ENCODE data around the gene CDH4. TPM values are rescaled to one million over a fixed set of nuclear protein-coding genes. Genes with fewer than 3 reads are reported as not detected.
"Not testable (repeated sequence)": the region's sequence is repeated elsewhere in the genome, so short reads cannot be mapped to it uniquely, and the experiment has no call there.

The CDH4 gene
- total RNA-seq, 6 donors from 2014 or later: 0.20 to 1.0 (median 0.40) TPM; not detected in 1

GRCh38 chr20:61969806-61970205, 717.7 kb downstream of the CDH4 start:
- Histone ChIP-seq H3K27me3 (peaks cover 0 to 17% (median 5%) of the 10 kb centered on the region in 4 donors), H3K9me3 (no peaks in the 10 kb centered on the region), H3K4me3 (no peak overlapping the region), H3K4me1 (peaks cover 0 to 10% (median 2%) of the 10 kb centered on the region in 4 donors), H3K27ac (no peak overlapping the region), H3K36me3 (peaks cover 9 to 30% (median 24%) of the 10 kb centered on the region in 4 donors)
- ATAC-seq (ENCODE audit: low FRiP score in 2 of 2) (no peak), DNase-seq (no peak)
- WGBS, 2 donors: 88 to 98% methylated on average over 5 to 6 of the region's 27 CpGs
- TF ChIP-seq POLR2A (IDR thresholded peaks at IDR 0.05): no peak
- no peak for TF ChIP-seq EP300 (IDR thresholded peaks at IDR 0.05)
- no peak for TF ChIP-seq POLR2AphosphoS5 (IDR thresholded peaks at IDR 0.05)
- TF ChIP-seq CTCF (IDR thresholded peaks at IDR 0.05): no peak

DNA sequence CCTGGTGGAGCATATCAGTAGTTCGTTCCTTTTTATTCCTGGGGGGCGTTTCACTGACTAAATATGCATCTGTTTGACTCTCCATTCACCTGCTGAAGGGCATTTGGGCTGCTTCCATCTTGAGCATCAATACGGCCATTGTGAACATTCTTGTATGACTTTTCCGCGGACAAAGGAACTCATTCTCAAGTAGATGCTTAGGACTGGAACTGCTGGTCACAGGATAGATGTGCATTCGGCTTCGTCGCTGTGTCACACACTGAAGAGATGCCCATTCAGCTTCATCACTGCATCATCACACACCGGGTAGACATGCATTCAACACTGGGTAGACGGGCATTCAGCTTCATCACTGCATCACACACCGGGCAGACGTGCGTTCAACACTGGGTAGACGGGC, 718.3 kb downstream of the CDH4 start:
- Histone ChIP-seq H3K4me3 (no peak overlapping the region), H3K27ac (no peak overlapping the region), H3K4me1 (peaks cover 0 to 8% (median 2%) of the 10 kb centered on the region in 4 donors), H3K36me3 (peaks cover 9 to 31% (median 25%) of the 10 kb centered on the region in 4 donors), H3K27me3 (peaks cover 0 to 11% (median 2%) of the 10 kb centered on the region in 4 donors), H3K9me3 (no peaks in the 10 kb centered on the region)
- no peak for TF ChIP-seq POLR2AphosphoS5 (IDR thresholded peaks at IDR 0.05)
- TF ChIP-seq EP300 (IDR thresholded peaks at IDR 0.05): no peak
- no peak for TF ChIP-seq CTCF (IDR thresholded peaks at IDR 0.05)
- no peak for TF ChIP-seq POLR2A (IDR thresholded peaks at IDR 0.05)
- no peak for ATAC-seq (ENCODE audit: low FRiP score in 2 of 2)
- no peak for DNase-seq
- WGBS, 2 donors: 92 to 93% methylated on average over 13 to 14 of the region's 14 CpGs

GRCh38 chr20:61971595-61971994, 719.5 kb downstream of the CDH4 start:
- not testable (repeated sequence) for DNase-seq; H3K4me3 ChIP-seq; H3K27me3 ChIP-seq; H3K9me3 ChIP-seq; ATAC-seq (ENCODE audit: low FRiP score in 2 of 2); H3K27ac ChIP-seq; H3K4me1 ChIP-seq
- H3K36me3 ChIP-seq: peaks cover 9 to 43% (median 34%) of the 10 kb centered on the region in 4 donors
- 97 to 98% methylated on average over 13 of the region's 13 CpGs for WGBS, 2 donors

DNA sequence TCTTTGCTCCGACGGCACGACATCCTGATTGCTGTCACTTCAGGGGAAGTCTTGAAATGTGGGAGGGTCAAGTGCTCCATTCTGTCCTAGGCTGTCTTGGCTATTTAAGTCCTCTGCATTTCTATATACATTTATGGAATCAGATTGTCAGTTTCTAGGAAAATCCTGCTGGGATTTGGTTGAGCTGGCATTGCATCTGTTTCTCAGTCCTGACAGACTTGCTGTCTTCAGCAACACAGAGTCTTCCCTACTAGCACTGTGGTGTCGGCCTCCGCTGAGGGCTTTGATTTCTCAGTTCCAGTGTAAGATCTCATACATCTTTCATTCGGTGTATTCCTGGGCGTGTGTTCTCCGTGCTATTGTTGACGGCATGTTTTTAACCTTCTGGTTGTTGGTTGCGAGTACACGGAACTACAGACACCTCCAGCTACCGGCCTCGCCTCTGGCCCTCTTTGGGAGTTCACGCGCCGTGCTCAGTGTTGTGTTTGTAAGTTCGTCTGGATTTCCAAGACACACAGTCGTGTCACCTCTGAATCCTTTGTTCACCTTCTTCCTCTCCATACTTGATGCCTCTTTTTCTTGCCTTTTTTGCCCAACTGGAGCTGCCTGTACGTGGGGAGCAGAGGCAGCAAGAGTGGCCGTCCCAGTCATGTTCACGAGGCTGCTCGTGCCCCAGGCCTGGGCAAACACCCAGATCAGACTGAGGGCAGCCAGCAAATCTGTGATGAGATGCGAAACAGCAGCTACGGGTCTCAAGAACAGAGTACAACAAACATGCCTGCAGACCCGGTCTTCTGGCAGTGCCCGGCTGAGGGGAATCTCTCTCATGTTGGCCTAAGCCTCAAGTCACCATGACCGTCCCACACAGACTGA, 720.8 kb downstream of the CDH4 start:
- DNase-seq (no peak), ATAC-seq (ENCODE audit: low FRiP score in 2 of 2) (no peak)
- TF ChIP-seq EP300 (IDR thresholded peaks at IDR 0.05) (no peak), POLR2AphosphoS5 (IDR thresholded peaks at IDR 0.05) (no peak), POLR2A (IDR thresholded peaks at IDR 0.05) (no peak)
- Histone ChIP-seq H3K9me3 (no peaks in the 10 kb centered on the region), H3K4me1 (no peaks in the 10 kb centered on the region), H3K27me3 (no peaks in the 10 kb centered on the region), H3K27ac (no peak overlapping the region), H3K36me3 (peaks cover 9 to 53% (median 37%) of the 10 kb centered on the region in 4 donors), H3K4me3 (no peak overlapping the region)
- 93 to 94% methylated on average over 26 to 27 of the region's 27 CpGs for WGBS, 2 donors

DNA sequence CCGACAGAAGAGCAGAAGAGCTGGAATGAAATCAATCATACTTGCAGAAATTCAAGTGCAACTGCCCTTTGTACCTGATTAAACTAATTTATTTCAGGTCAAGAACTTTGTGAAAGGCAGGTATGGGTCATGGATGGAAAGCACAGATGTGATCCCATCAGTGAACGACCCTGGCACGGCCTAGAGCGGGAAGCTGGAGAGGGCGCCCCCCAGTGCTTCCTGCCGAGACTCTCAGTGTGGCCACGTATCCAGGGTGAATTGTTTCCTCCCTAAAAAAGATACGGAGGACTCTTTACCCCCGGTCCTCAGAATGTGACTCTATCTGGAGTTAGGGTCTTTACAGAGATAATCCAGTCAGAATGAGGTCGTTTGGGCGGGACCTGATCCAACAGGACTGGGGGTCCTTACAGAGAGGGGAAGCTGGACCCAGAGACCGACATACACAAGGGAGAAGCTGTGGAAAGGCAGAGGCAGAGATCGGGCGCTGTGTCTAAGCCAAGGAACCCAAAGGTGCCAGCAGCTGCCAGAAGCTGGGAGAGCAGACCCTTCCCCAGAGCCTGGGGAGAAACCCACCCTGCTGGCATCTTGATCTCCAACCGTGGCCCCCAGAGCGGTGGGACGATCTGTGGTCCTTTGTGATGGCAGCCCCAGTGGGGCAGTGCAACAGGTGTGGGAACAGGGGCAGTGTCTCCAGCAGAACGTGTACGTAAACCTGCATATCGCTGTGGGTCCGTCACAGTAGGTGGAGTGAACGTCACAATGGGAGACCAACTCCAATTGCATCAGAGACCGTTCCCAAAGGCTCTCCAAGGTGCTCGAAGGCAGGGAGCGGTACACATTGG, 721.7 kb downstream of the CDH4 start:
- H3K9me3 ChIP-seq: no peaks in the 10 kb centered on the region
- no peak overlapping the region for H3K4me3 ChIP-seq
- ATAC-seq (ENCODE audit: low FRiP score in 2 of 2) (no peak), DNase-seq (no peak)
- 96 to 98% methylated on average over 24 to 25 of the region's 25 CpGs for WGBS, 2 donors
- H3K27me3 ChIP-seq: no peaks in the 10 kb centered on the region
- TF ChIP-seq POLR2A (IDR thresholded peaks at IDR 0.05) (no peak), POLR2AphosphoS5 (IDR thresholded peaks at IDR 0.05) (no peak), EP300 (IDR thresholded peaks at IDR 0.05) (no peak), CTCF (IDR thresholded peaks at IDR 0.05) (no peak)
- peaks cover 9 to 53% (median 37%) of the 10 kb centered on the region in 4 donors for H3K36me3 ChIP-seq
- no peaks in the 10 kb centered on the region for H3K4me1 ChIP-seq
- no peak overlapping the region for H3K27ac ChIP-seq

Data from upper lobe of left lung (tissue), 6 donors.